Mononuclear cell (primary cell): ENCODE results near the gene PRKACA. TPM values are rescaled to one million over a fixed set of nuclear protein-coding genes. Genes with fewer than 3 reads are reported as not detected.
"Not testable (repeated sequence)": the region's sequence is repeated elsewhere in the genome, so short reads cannot be mapped to it uniquely, and the experiment has no call there.

ENCODE experiments used
- H3K27me3 ChIP-seq: 2 replicates; pipeline ENCODE4 v1.6.0; 2011; ENCODE audit warnings: low read length, control low read depth; ENCODE audit not compliant: insufficient read depth
- H3K4me1 ChIP-seq: 2 replicates; pipeline ENCODE4 v1.5.1; 2011; ENCODE audit warnings: mild to moderate bottlenecking, low read length, control low read depth; ENCODE audit not compliant: insufficient read depth
- H3K4me3 ChIP-seq: 2 replicates; pipeline ENCODE4 v1.5.1; 2011; ENCODE audit warnings: mild to moderate bottlenecking, low read length, moderate library complexity
- H3K9me3 ChIP-seq: 2 replicates; pipeline ENCODE4 v1.5.1; 2011; ENCODE audit warnings: low read depth, mild to moderate bottlenecking, control low read depth, low read length
- total RNA-seq: library from RNA; depleted of rRNA; stranded (reverse); fragments of >200 nt; gene quantifications from one replicate; pipeline ENCODE4 v1.2.3, GENCODE V29; 2012

PRKACA gene
- total RNA-seq, 1 donor, result 62.0 TPM

- H3K4me3 ChIP-seq, H3K9me3 ChIP-seq, H3K27me3 ChIP-seq, H3K4me1 ChIP-seq: not testable (repeated sequence)
Observed at GRCh38 chr19:14047866-14048265, 69.7 kb downstream of the PRKACA start.

- H3K9me3 ChIP-seq, H3K27me3 ChIP-seq, H3K4me1 ChIP-seq: not testable (repeated sequence)
Observed at GRCh38 chr19:14042659-14043608, 74.6 kb downstream of the PRKACA start.

More at GRCh38 chr19:14042659-14043608, 74.6 kb downstream of the PRKACA start:
- H3K4me3 ChIP-seq, result not testable (repeated sequence)

Other genes with a start within 250 kb of the PRKACA start
- not detected for gene NANOS3, start 240.6 kb downstream of the PRKACA start, total RNA-seq
- 0.10 TPM for gene BRME1, start 211.6 kb downstream of the PRKACA start, total RNA-seq
- 8.2 TPM for gene CC2D1A, start 211.6 kb downstream of the PRKACA start, total RNA-seq
- not detected for gene PODNL1, start 179.3 kb downstream of the PRKACA start, total RNA-seq
- gene DCAF15, start 165.3 kb downstream of the PRKACA start, total RNA-seq, result 26.1 TPM
- gene RFX1, start 111.4 kb downstream of the PRKACA start, total RNA-seq, result 2.5 TPM
- gene RLN3, start 89.6 kb downstream of the PRKACA start, total RNA-seq, result not detected
- 18.5 TPM for gene IL27RA, start 86.0 kb downstream of the PRKACA start, total RNA-seq
- under 0.01 TPM for gene PALM3, start 55.7 kb downstream of the PRKACA start, total RNA-seq
- 1.7 TPM for gene MISP3, start 45.0 kb downstream of the PRKACA start, total RNA-seq
- gene C19orf67, start 32.0 kb downstream of the PRKACA start, total RNA-seq, result not detected
- 22.2 TPM for gene SAMD1, start 27.0 kb downstream of the PRKACA start, total RNA-seq
- gene ASF1B, start 18.8 kb upstream of the PRKACA start, total RNA-seq, result 0.94 TPM
- 4.0 TPM for gene ADGRL1, start 88.4 kb upstream of the PRKACA start, total RNA-seq